H9 (cell line): ENCODE measurements around the gene SLC36A2. TPM values are rescaled to one million over a fixed set of nuclear protein-coding genes. Genes with fewer than 3 reads are reported as not detected.

Source experiments
- DNase-seq: peaks from one replicate; pipeline ENCODE4 v3.0.0-alpha.2; 2017
- H2AFZ ChIP-seq: one replicate; pipeline ENCODE4 v1.6.1; 2013; ENCODE audit warnings: mild to moderate bottlenecking, low read length, control low read depth, moderate library complexity
- H2AK5ac ChIP-seq: 2 replicates; pipeline ENCODE4 v1.6.1; 2013; ENCODE audit warnings: low read length, control low read depth, mixed read lengths; ENCODE audit not compliant: insufficient read length
- H2BK120ac ChIP-seq: one replicate; pipeline ENCODE4 v1.6.1; 2013; ENCODE audit warnings: low read depth, mild to moderate bottlenecking, low read length, control low read depth, inconsistent platforms; ENCODE audit not compliant: poor library complexity, severe bottlenecking
- H2BK12ac ChIP-seq: 2 replicates; pipeline ENCODE4 v1.6.1; 2013; ENCODE audit warnings: low read length, control low read depth, mixed read lengths, low read depth; ENCODE audit not compliant: insufficient read length
- H2BK15ac ChIP-seq: 2 replicates; pipeline ENCODE4 v1.6.1; 2013; ENCODE audit warnings: low read depth, low read length, control low read depth
- H2BK20ac ChIP-seq: one replicate; pipeline ENCODE4 v1.6.1; 2013; ENCODE audit warnings: low read depth, mild to moderate bottlenecking, low read length, control low read depth, inconsistent platforms; ENCODE audit not compliant: poor library complexity, severe bottlenecking
- H2BK5ac ChIP-seq: 2 replicates; pipeline ENCODE4 v1.6.1; 2013; ENCODE audit warnings: low read length, control low read depth, mixed read lengths; ENCODE audit not compliant: insufficient read length
- H3K14ac ChIP-seq: 2 replicates; pipeline ENCODE4 v1.6.1; 2013; ENCODE audit warnings: low read length, control low read depth; ENCODE audit not compliant: insufficient read depth
- H3K18ac ChIP-seq: 2 replicates; pipeline ENCODE4 v1.6.1; 2013; ENCODE audit warnings: low read depth, mild to moderate bottlenecking, mixed read lengths, low read length, control low read depth; ENCODE audit not compliant: insufficient read length
- H3K23ac ChIP-seq: 2 replicates; pipeline ENCODE4 v1.6.1; 2013; ENCODE audit warnings: low read length, control low read depth, mixed read lengths, low read depth; ENCODE audit not compliant: insufficient read length
- H3K23me2 ChIP-seq: 2 replicates; pipeline ENCODE4 v1.6.1; 2013; ENCODE audit warnings: low read depth, mild to moderate bottlenecking, mixed read lengths, low read length, control low read depth; ENCODE audit not compliant: insufficient read length, poor library complexity, severe bottlenecking
- H3K27ac ChIP-seq: 2 replicates; pipeline ENCODE4 v1.5.1; 2013; ENCODE audit warnings: low read length, control low read depth, mixed read lengths, low read depth; ENCODE audit not compliant: insufficient read length
- H3K27me3 ChIP-seq: 2 replicates; pipeline ENCODE4 v1.6.1; 2013; ENCODE audit warnings: low read length, control low read depth, inconsistent platforms; ENCODE audit not compliant: insufficient read depth
- H3K4ac ChIP-seq: 2 replicates; pipeline ENCODE4 v1.6.1; 2013; ENCODE audit warnings: low read depth, mild to moderate bottlenecking, control low read depth, inconsistent platforms, low read length, moderate library complexity
- H3K4me1 ChIP-seq: 2 replicates; pipeline ENCODE4 v1.6.1; 2013; ENCODE audit warnings: low read length, control low read depth, inconsistent platforms; ENCODE audit not compliant: insufficient read depth
- H3K4me2 ChIP-seq: 2 replicates; pipeline ENCODE4 v1.6.1; 2013; ENCODE audit warnings: low read length, control low read depth, mixed read lengths; ENCODE audit not compliant: insufficient read length, insufficient read depth
- H3K56ac ChIP-seq: 2 replicates; pipeline ENCODE4 v1.6.1; 2013; ENCODE audit warnings: low read depth, mild to moderate bottlenecking, mixed read lengths, low read length, control low read depth; ENCODE audit not compliant: insufficient read length
- H3K79me1 ChIP-seq: 2 replicates; pipeline ENCODE4 v1.6.1; 2013; ENCODE audit warnings: low read depth, mild to moderate bottlenecking, moderate library complexity, low read length, control low read depth, inconsistent platforms; ENCODE audit not compliant: insufficient read depth, poor library complexity, severe bottlenecking
- H3K79me2 ChIP-seq: 2 replicates; pipeline ENCODE4 v1.6.1; 2013; ENCODE audit warnings: low read length, control low read depth, inconsistent platforms; ENCODE audit not compliant: insufficient read depth
- H3K9ac ChIP-seq: 2 replicates; pipeline ENCODE4 v1.6.1; 2013; ENCODE audit warnings: low read length, control low read depth, mixed read lengths; ENCODE audit not compliant: insufficient read length; ENCODE audit errors: extremely low read depth
- H3K9me3 ChIP-seq: one replicate; pipeline ENCODE4 v1.6.1; 2013; ENCODE audit warnings: low read depth, low read length, inconsistent platforms; ENCODE audit not compliant: control insufficient read depth
- H3T11ph ChIP-seq: one replicate; pipeline ENCODE4 v1.6.1; 2013; ENCODE audit warnings: mild to moderate bottlenecking, low read length, control low read depth, inconsistent platforms
- H4K20me1 ChIP-seq: one replicate; pipeline ENCODE4 v1.6.1; 2013; ENCODE audit not compliant: control insufficient read depth, insufficient read length, insufficient read depth
- H4K5ac ChIP-seq: 2 replicates; pipeline ENCODE4 v1.6.1; 2013; ENCODE audit warnings: low read depth, mild to moderate bottlenecking, mixed read lengths, low read length, control low read depth; ENCODE audit not compliant: insufficient read length
- H4K8ac ChIP-seq: replicated peaks from 2 replicates; pipeline ENCODE4 v1.6.1; 2013; ENCODE audit warnings: low read length, control low read depth, mixed read lengths, low read depth; ENCODE audit not compliant: insufficient read length
- H4K91ac ChIP-seq: 2 replicates; pipeline ENCODE4 v1.6.1; 2013; ENCODE audit warnings: low read depth, mild to moderate bottlenecking, moderate library complexity, mixed read lengths, low read length, control low read depth; ENCODE audit not compliant: insufficient read length
- H3K27ac Mint-ChIP-seq, 3 experiments: 2 replicates in 2 of 3; 3 replicates in 1 of 3; pipeline ENCODE4 v1.8.0; 2020 to 2021; ENCODE audit warnings: mixed read lengths in 3 of 3, mild to moderate bottlenecking in 1 of 3, moderate library complexity in 1 of 3
- H3K27me3 Mint-ChIP-seq: 2 replicates; pipeline ENCODE4 v1.8.0; 2021; ENCODE audit warnings: low read depth, mild to moderate bottlenecking, moderate library complexity, mixed read lengths
- H3K36me3 Mint-ChIP-seq, 3 experiments: 2 replicates in 2 of 3; 3 replicates in 1 of 3; pipeline ENCODE4 v1.8.0; 2020 to 2021; ENCODE audit warnings: low read depth in 3 of 3, mixed read lengths in 3 of 3; ENCODE audit not compliant: insufficient read depth in 1 of 3
- H3K4me1 Mint-ChIP-seq, 2 experiments: 2 replicates each; pipeline ENCODE4 v1.8.0; 2020; ENCODE audit warnings: mixed read lengths in 2 of 2
- H3K4me3 Mint-ChIP-seq, 2 experiments: 2 replicates in 1 of 2; 3 replicates in 1 of 2; pipeline ENCODE4 v1.8.0; 2020 to 2021; ENCODE audit warnings: mild to moderate bottlenecking in 2 of 2, mixed read lengths in 2 of 2, moderate library complexity in 1 of 2
- H3K9me3 Mint-ChIP-seq, 2 experiments: 2 replicates in 1 of 2; 3 replicates in 1 of 2; pipeline ENCODE4 v1.8.0; 2020; ENCODE audit warnings: mild to moderate bottlenecking in 2 of 2, mixed read lengths in 2 of 2, moderate library complexity in 1 of 2
- CTCF ChIP-seq: fragments of 200-600 bp; sonication (generic); conservative IDR thresholded peaks from 3 replicates; pipeline ENCODE4 v1.8.0; 2021; ENCODE audit warnings: antibody characterized with exemption, mild to moderate bottlenecking
- total RNA-seq: library from RNA; stranded (reverse); gene quantifications from 2 replicates; pipeline ENCODE4 v1.2.1, GENCODE V29; 2021

The SLC36A2 gene
- total RNA-seq, 1 experiment from 2014 or later: 0.15 TPM

- Histone ChIP-seq H3T11ph (no peak overlapping the region), H2BK120ac (no peak overlapping the region), H2BK15ac (no peak overlapping the region), H3K9me3 (no peaks in the 10 kb centered on the region), H4K20me1 (no peaks in the 10 kb centered on the region), H2BK20ac (no peak overlapping the region), H3K4me2 (no peak overlapping the region), H2BK12ac (no peak overlapping the region), H3K23ac (no peak overlapping the region), H2AFZ (no peak overlapping the region), H3K56ac (no peak overlapping the region), H2BK5ac (no peak overlapping the region), H3K23me2 (no peaks in the 10 kb centered on the region), H3K79me2 (no peaks in the 10 kb centered on the region), H3K18ac (no peak overlapping the region), H3K27ac (no peak overlapping the region), H3K4me1 (no peaks in the 10 kb centered on the region), H4K91ac (no peak overlapping the region), H3K27me3 (no peaks in the 10 kb centered on the region), H3K9ac (no peak overlapping the region), H4K8ac (no peak overlapping the region), H3K4ac (no peak overlapping the region), H3K14ac (no peak overlapping the region), H3K79me1 (no peaks in the 10 kb centered on the region), H4K5ac (no peak overlapping the region), H2AK5ac (no peak overlapping the region)
- no peak for TF ChIP-seq CTCF
- peaks cover 9% of the 10 kb centered on the region for H3K27me3 Mint-ChIP-seq
- H3K4me1 Mint-ChIP-seq: 0 out of 4 replicates have a peak, but pooled peaks cover 0 to 5% of the 10 kb centered on the region in 2 experiments
- H3K4me3 Mint-ChIP-seq: no peak overlapping the region
- H3K9me3 Mint-ChIP-seq: no peaks in the 10 kb centered on the region
- no peaks in the 10 kb centered on the region for H3K36me3 Mint-ChIP-seq
- H3K27ac Mint-ChIP-seq: no peak overlapping the region
- no peak for DNase-seq
Measured at GRCh38 chr5:151274666-151275065, 72.7 kb downstream of the SLC36A2 start.
